Neural crest cell (in vitro differentiated cells): ENCODE results near the gene ZDHHC8. TPM values are rescaled to one million over a fixed set of nuclear protein-coding genes. Genes with fewer than 3 reads are reported as not detected.

Experiments used
- DNase-seq: peaks from one replicate; pipeline ENCODE4 v3.0.0; 2021; ENCODE audit warnings: low read depth, mixed read lengths, low spot score
- H3K27ac Mint-ChIP-seq: one replicate; pipeline ENCODE4 v1.8.0; 2021; ENCODE audit warnings: mild to moderate bottlenecking, mixed read lengths; ENCODE audit not compliant: unreplicated experiment
- H3K27me3 Mint-ChIP-seq: 2 replicates; pipeline ENCODE4 v1.8.0; 2021; ENCODE audit warnings: low read depth, mild to moderate bottlenecking, mixed read lengths
- H3K36me3 Mint-ChIP-seq: 2 replicates; pipeline ENCODE4 v1.8.0; 2021; ENCODE audit warnings: low read depth, mild to moderate bottlenecking, mixed read lengths
- H3K4me1 Mint-ChIP-seq: 2 replicates; pipeline ENCODE4 v1.8.0; 2021; ENCODE audit warnings: mixed read lengths
- H3K4me3 Mint-ChIP-seq: one replicate; pipeline ENCODE4 v1.8.0; 2021; ENCODE audit warnings: mild to moderate bottlenecking, mixed read lengths
- H3K9me3 Mint-ChIP-seq: 2 replicates; pipeline ENCODE4 v1.8.0; 2021; ENCODE audit warnings: mixed read lengths
- microRNA-seq: library from miRNA; unstranded; fragments of <30 nt; microRNA quantifications from one replicate; pipeline ENCODE4, GENCODE V29; 2020
- total RNA-seq: library from RNA; stranded (reverse); gene quantifications from 2 replicates; pipeline ENCODE4 v1.2.1, GENCODE V29; 2021
- TF ChIP-seq, protein P1 (sequence below): fragments of 200-600 bp; sonication (generic); conservative IDR thresholded peaks from 2 replicates; pipeline ENCODE4 v1.5.0; 2021; ENCODE audit warnings: antibody characterized with exemption, mild to moderate bottlenecking

ZDHHC8 gene
- total RNA-seq, 1 donor from 2014 or later, result 98.9 TPM

DNA sequence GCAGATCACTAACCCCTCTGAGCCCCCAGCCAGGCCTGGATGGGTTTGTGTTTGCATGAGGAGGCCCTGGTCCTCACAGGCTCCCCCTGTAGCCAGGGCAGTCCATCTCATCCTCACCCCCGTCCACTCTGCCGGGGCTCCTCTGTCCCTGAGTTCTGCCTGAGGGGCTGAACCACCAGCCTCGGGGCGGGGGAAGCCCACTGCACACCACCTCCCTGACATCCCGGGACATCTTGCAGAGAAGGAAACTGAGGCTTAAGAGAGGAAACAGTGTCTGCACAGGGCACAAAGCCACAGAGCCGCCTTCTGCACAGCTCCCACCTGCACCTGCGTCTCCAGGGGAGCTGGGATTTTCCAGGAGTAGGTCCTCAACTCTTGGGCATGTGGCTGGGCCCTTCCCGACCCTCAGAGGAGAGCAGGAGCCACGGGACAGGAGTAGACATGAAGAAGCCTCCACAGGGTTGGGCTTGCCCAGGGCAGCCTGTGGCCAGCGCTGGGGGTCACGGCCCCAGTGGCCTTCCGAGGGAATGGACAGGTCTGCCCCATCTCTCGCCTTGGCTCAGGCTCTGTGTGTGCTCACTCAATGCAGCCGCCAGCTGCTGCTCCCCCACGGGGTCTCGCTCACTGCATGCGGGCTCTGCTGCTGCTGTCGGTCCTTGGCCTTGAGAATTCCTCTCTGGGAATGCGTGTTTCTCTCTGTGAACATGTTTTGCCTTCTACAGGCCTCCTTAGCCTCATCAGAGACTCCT is 64.7 kb downstream of the ZDHHC8 start:
- Mint-ChIP-seq H3K4me3 (no peak overlapping the region), H3K27me3 (no peaks in the 10 kb centered on the region), H3K4me1 (no peaks in the 10 kb centered on the region), H3K9me3 (no peaks in the 10 kb centered on the region), H3K27ac (peak overlapping the region; percentile 6), H3K36me3 (no peaks in the 10 kb centered on the region)
- DNase-seq, result no peak
- TF ChIP-seq, protein P1, sequence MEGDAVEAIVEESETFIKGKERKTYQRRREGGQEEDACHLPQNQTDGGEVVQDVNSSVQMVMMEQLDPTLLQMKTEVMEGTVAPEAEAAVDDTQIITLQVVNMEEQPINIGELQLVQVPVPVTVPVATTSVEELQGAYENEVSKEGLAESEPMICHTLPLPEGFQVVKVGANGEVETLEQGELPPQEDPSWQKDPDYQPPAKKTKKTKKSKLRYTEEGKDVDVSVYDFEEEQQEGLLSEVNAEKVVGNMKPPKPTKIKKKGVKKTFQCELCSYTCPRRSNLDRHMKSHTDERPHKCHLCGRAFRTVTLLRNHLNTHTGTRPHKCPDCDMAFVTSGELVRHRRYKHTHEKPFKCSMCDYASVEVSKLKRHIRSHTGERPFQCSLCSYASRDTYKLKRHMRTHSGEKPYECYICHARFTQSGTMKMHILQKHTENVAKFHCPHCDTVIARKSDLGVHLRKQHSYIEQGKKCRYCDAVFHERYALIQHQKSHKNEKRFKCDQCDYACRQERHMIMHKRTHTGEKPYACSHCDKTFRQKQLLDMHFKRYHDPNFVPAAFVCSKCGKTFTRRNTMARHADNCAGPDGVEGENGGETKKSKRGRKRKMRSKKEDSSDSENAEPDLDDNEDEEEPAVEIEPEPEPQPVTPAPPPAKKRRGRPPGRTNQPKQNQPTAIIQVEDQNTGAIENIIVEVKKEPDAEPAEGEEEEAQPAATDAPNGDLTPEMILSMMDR, result no peak

Small RNA genes lying within 50 kb of the gene (microRNA-seq; reads per million reads assigned to microRNA genes)
- not detected for gene MIR6816

Other genes with a start within 250 kb of the ZDHHC8 start
- gene COMT, start 190.0 kb upstream of the ZDHHC8 start, total RNA-seq, result 70.9 and 86.4 TPM in 2 replicates
- gene TXNRD2, start 190.0 kb upstream of the ZDHHC8 start, total RNA-seq, result 21.7 and 22.2 TPM in 2 replicates
- 93.5 and 105 TPM in 2 replicates for gene ARVCF, start 115.0 kb upstream of the ZDHHC8 start, total RNA-seq
- gene TANGO2, start 110.7 kb upstream of the ZDHHC8 start, total RNA-seq, result 12.8 and 13.4 TPM in 2 replicates
- 86.3 and 86.5 TPM in 2 replicates for gene DGCR8, start 51.6 kb upstream of the ZDHHC8 start, total RNA-seq
- 469 and 489 TPM in 2 replicates for gene RANBP1, start 15.7 kb upstream of the ZDHHC8 start, total RNA-seq
- 75.1 and 77.7 TPM in 2 replicates for gene TRMT2A, start 14.6 kb upstream of the ZDHHC8 start, total RNA-seq
- gene CCDC188, start 19.3 kb downstream of the ZDHHC8 start, total RNA-seq, result 8.2 and 8.6 TPM in 2 replicates
- 17.9 and 19.0 TPM in 2 replicates for gene RTN4R, start 136.5 kb downstream of the ZDHHC8 start, total RNA-seq
- 52.1 and 58.7 TPM in 2 replicates for gene DGCR6L, start 188.3 kb downstream of the ZDHHC8 start, total RNA-seq